ENCODE data around the gene ZNF431. TPM values are rescaled to one million over a fixed set of nuclear protein-coding genes. Genes with fewer than 3 reads are reported as not detected.
"Not testable (repeated sequence)": the region's sequence is repeated elsewhere in the genome, so short reads cannot be mapped to it uniquely, and the experiment has no call there.

ZNF431 gene
- total and polyA plus RNA-seq, 11 donors, result 4.6 to 20.0 (median 11.0) TPM

GRCh38 chr19:21233691-21234090, 91.9 kb downstream of the ZNF431 start:
- Histone ChIP-seq H3K4me3 (no peak overlapping the region), H3K4me1 (no peaks in the 10 kb centered on the region), H3K27me3 (no peaks in the 10 kb centered on the region), H3K27ac (no peak overlapping the region), H3K9me3 (peaks cover 0 to 28% (median 13%) of the 10 kb centered on the region in 12 donors), H3K36me3 (no peaks in the 10 kb centered on the region)
- TF ChIP-seq POLR2A (IDR thresholded peaks at IDR 0.05), result no peak
- TF ChIP-seq CTCF (IDR thresholded peaks at IDR 0.05), result no peak
- intact Hi-C loops (cut with DNase I), result no loop called here
- WGBS, 4 donors, result 87 to 90% (median 89%) methylated on average over 2 of the region's 2 CpGs
- ATAC-seq (no peak), DNase-seq (no peak)

DNA sequence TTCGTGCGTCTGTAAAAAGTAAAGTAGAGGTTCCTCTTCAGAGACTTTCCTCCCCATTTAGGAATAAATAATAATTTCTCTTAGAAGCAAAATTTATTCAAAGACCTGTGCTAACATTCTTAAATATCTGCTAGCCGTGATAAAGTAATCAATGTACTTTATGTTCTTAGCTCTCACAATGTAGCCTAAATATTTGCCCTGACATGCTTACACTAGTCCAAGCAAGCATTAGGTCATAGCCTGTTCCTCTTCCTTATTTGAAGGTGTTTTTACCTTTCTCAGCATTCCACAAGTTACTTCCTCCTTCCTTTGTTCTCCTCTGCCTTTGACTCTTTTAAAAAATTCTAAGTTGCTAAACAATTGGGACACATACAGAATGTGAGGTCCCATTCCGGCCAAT, 94.9 kb downstream of the ZNF431 start:
- H3K4me1 ChIP-seq; H3K27ac ChIP-seq; H3K4me3 ChIP-seq; H3K9me3 ChIP-seq; H3K36me3 ChIP-seq; intact Hi-C loops (cut with DNase I); DNase-seq; ATAC-seq; H3K27me3 ChIP-seq: not testable (repeated sequence)
- WGBS, 4 donors, result 92 to 95% (median 93%) methylated on average over 4 of the region's 4 CpGs

GRCh38 chr19:21238670-21239069, 96.8 kb downstream of the ZNF431 start:
- H3K36me3 ChIP-seq, result no peaks in the 10 kb centered on the region
- DNase-seq (no peak), ATAC-seq (no peak)
- intact Hi-C loops (cut with DNase I), result no loop called here
- H3K9me3 ChIP-seq, result peaks cover 0 to 6% (median 0%) of the 10 kb centered on the region in 12 donors
- H3K4me1 ChIP-seq, result no peaks in the 10 kb centered on the region
- no peak overlapping the region for H3K4me3 ChIP-seq
- H3K27me3 ChIP-seq, result no peaks in the 10 kb centered on the region
- TF ChIP-seq POLR2A (IDR thresholded peaks at IDR 0.05), result no peak
- TF ChIP-seq CTCF (IDR thresholded peaks at IDR 0.05), result no peak
- no peak overlapping the region for H3K27ac ChIP-seq
- 74 to 86% (median 82%) methylated on average over 2 of the region's 2 CpGs for WGBS, 4 donors

Other genes with a start within 250 kb of the ZNF431 start
- 1 to 10 TPM; 1.6 to 5.7 (median 2.7) TPM for gene ZNF85, start 218.8 kb upstream of the ZNF431 start, total RNA-seq
- 1 to 10 TPM; 1.9 to 2.4 TPM for gene ZNF85, start 218.8 kb upstream of the ZNF431 start, polyA plus RNA-seq
- gene ZNF430, start 121.4 kb upstream of the ZNF431 start, total RNA-seq, result 1 to 10 TPM; 2.9 to 9.1 (median 3.9) TPM
- gene ZNF430, start 121.4 kb upstream of the ZNF431 start, polyA plus RNA-seq, result 1 to 10 TPM; 1.1 to 2.4 TPM
- 1 to 10 TPM; 2.0 to 5.6 (median 3.3) TPM for gene ZNF714, start 59.8 kb upstream of the ZNF431 start, total RNA-seq
- gene ZNF714, start 59.8 kb upstream of the ZNF431 start, polyA plus RNA-seq, result 1 to 10 TPM; 1.1 to 1.3 TPM
- 1 to 10 TPM; 3.1 to 8.7 (median 4.5) TPM for gene ZNF708, start 187.4 kb downstream of the ZNF431 start, total RNA-seq
- gene ZNF708, start 187.4 kb downstream of the ZNF431 start, polyA plus RNA-seq, result 1 to 10 TPM; 3.4 to 3.5 TPM
- 1 to 10 TPM; 2.0 to 6.0 (median 2.5) TPM for gene ZNF738, start 217.0 kb downstream of the ZNF431 start, total RNA-seq
- gene ZNF738, start 217.0 kb downstream of the ZNF431 start, polyA plus RNA-seq, result 1 to 10 TPM; 2.1 to 3.2 TPM

Data from heart left ventricle (tissue), 16 donors.